Measurements from ENCODE around the gene FAM149A.
A peak's percentile ranks its signal among the peaks of the same experiment; 100 is the strongest.

The FAM149A gene

DNA sequence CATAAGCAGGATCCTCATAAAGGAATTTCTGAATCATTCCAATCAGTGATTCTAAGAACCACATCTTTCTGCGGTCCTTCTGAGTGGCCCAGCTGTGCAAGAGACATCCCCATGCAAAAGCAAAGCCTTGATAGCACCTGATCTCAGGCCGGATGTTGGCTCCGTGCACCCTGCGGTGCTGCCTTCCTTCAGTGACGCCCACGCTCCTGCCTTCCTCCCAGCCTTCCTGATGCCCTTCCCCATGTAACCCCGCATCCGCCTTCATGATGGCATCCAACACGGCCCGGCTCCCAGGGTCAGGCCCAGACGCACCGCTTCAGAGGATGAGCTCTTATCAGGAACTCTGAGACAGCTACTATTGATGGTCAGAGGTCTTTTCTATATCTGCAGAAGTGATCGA is 66.5 kb downstream of the FAM149A start:
- Mint-ChIP-seq H3K4me3 (no peak overlapping the region), H3K4me1 (peaks cover 8% of the 10 kb centered on the region), H3K27ac (no peak overlapping the region), H3K9me3 (no peaks in the 10 kb centered on the region), H3K36me3 (ENCODE audit: low read depth) (no peaks in the 10 kb centered on the region), H3K27me3 (ENCODE audit: low read depth, poor library complexity) (no peaks in the 10 kb centered on the region)
- DNase-seq, result no peak
- TF ChIP-seq, protein P1, sequence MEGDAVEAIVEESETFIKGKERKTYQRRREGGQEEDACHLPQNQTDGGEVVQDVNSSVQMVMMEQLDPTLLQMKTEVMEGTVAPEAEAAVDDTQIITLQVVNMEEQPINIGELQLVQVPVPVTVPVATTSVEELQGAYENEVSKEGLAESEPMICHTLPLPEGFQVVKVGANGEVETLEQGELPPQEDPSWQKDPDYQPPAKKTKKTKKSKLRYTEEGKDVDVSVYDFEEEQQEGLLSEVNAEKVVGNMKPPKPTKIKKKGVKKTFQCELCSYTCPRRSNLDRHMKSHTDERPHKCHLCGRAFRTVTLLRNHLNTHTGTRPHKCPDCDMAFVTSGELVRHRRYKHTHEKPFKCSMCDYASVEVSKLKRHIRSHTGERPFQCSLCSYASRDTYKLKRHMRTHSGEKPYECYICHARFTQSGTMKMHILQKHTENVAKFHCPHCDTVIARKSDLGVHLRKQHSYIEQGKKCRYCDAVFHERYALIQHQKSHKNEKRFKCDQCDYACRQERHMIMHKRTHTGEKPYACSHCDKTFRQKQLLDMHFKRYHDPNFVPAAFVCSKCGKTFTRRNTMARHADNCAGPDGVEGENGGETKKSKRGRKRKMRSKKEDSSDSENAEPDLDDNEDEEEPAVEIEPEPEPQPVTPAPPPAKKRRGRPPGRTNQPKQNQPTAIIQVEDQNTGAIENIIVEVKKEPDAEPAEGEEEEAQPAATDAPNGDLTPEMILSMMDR (IDR thresholded peaks at IDR 0.05), result no peak

DNA sequence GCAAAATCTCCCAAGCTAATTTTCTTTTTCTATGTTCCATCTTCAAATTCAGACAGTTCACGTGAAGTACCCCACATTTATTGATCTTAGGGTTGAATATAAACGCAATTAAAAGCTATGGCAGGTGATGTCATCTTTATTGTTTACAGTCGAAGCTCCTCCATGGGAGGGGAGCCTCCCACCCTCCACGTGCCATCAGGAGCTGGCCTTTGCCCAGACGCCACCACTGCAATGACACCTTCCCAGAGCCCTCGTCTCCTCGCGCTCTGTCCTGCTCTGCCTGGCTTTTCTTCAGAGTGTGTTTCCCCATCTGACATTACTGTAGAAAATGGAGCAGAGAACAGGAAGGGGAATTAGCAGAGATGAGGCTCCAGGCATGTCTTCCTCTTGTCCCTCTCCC is 68.0 kb downstream of the FAM149A start:
- no peak overlapping the region for H3K27ac Mint-ChIP-seq
- TF ChIP-seq, protein P1 (IDR thresholded peaks at IDR 0.05), result no peak
- no peaks in the 10 kb centered on the region for H3K27me3 Mint-ChIP-seq (ENCODE audit: low read depth, poor library complexity)
- no peaks in the 10 kb centered on the region for H3K9me3 Mint-ChIP-seq
- peaks cover 8% of the 10 kb centered on the region for H3K4me1 Mint-ChIP-seq
- no peak for DNase-seq
- H3K4me3 Mint-ChIP-seq, result no peak overlapping the region
- H3K36me3 Mint-ChIP-seq (ENCODE audit: low read depth), result no peaks in the 10 kb centered on the region

DNA sequence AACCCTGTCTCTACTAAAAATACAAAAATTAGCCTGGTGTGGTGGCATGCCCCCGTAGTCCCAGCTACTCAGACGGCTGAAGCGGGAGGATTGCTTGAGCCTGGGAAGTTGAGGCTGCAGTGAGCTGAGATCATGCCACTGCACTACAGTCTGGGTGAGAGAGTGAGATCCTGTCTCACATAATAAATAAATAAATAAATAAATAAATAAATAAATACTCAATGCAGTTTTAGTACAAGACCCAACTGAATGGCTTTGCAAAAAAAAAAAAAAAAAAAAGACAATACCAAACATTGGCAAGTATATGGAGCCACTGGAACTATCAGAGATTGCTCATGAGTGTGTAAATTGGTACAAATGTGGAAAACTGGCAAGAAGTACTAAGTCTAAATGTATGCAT is 83.6 kb downstream of the FAM149A start:
- no peak overlapping the region for H3K4me3 Mint-ChIP-seq
- peaks cover 7% of the 10 kb centered on the region for H3K36me3 Mint-ChIP-seq (ENCODE audit: low read depth)
- H3K27ac Mint-ChIP-seq, result no peak overlapping the region
- TF ChIP-seq, protein P1 (IDR thresholded peaks at IDR 0.05), result no peak
- peaks cover 29% of the 10 kb centered on the region for H3K4me1 Mint-ChIP-seq
- DNase-seq, result no peak
- peaks cover 2% of the 10 kb centered on the region for H3K27me3 Mint-ChIP-seq (ENCODE audit: low read depth, poor library complexity)
- H3K9me3 Mint-ChIP-seq, result peaks cover 21% of the 10 kb centered on the region

DNA sequence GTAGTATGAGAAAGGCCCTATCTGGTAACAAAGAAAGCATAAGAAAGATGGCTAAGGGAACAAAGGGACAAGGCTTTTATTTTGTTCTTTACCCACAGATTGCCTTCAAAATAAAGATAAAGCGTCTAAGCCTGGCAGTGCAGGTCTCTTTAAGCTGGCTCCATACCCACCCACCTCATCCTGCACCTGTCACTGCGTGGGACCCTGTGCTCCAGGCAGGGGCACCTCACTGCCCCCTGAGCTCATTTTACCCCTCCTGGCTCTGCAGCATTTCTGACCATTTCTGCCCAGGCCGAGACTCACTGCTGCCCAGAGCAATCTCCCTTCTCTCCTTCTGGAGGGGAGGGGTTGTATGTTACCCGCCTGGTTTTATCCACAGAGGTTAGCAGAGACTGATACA is 85.2 kb downstream of the FAM149A start:
- Mint-ChIP-seq H3K27me3 (ENCODE audit: low read depth, poor library complexity) (peaks cover 2% of the 10 kb centered on the region), H3K9me3 (peaks cover 9% of the 10 kb centered on the region), H3K27ac (no peak overlapping the region), H3K4me1 (peaks cover 32% of the 10 kb centered on the region), H3K36me3 (ENCODE audit: low read depth) (peaks cover 6% of the 10 kb centered on the region), H3K4me3 (peak overlapping the region; percentile 89)
- TF ChIP-seq, protein P1 (IDR thresholded peaks at IDR 0.05), result no peak
- no peak for DNase-seq

DNA sequence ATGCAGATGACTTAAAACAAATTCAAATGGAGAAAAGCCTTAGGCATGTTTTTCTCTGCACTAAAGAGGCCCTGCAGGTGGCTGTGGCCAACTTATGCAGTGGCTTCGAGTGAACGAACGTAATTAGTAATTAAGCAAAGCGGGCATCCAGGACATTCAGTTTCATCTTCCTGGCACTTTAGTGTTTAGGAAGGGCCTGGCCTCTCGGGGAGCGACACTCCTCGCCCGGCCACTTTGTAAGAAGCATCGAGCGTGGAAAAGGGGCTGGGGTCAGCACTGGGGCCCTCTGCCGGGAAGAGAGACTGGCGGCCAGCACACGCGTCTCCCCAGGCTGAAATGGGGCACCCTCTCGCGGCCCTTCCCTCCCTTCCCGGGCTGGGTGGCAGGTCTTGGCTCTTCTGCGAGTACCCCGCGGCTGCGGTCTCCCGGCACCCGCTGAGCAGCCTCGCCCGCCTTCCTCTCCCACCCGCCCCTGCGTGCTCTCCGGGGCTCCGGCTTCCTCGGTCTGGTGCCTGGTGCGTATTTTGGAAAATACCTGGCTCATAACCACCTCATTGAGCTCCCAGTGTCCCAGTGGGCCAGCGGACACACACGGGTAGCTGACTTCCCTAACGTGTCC is 86.2 kb downstream of the FAM149A start:
- peaks cover 2% of the 10 kb centered on the region for H3K9me3 Mint-ChIP-seq
- H3K27me3 Mint-ChIP-seq (ENCODE audit: low read depth, poor library complexity), result peaks cover 2% of the 10 kb centered on the region

More for the DNA sequence above, 86.2 kb downstream of the FAM149A start:
- peak; percentile 52 for DNase-seq
- peaks cover 10% of the 10 kb centered on the region for H3K36me3 Mint-ChIP-seq (ENCODE audit: low read depth)
- peak overlapping the region; percentile 89 for H3K4me3 Mint-ChIP-seq
- TF ChIP-seq, protein P1 (IDR thresholded peaks at IDR 0.05), result no peak
- H3K27ac Mint-ChIP-seq, result peak overlapping the region; percentile 57
- peaks cover 32% of the 10 kb centered on the region for H3K4me1 Mint-ChIP-seq
